ENCODE data around the gene ATF6B. TPM values are rescaled to one million over a fixed set of nuclear protein-coding genes. Genes with fewer than 3 reads are reported as not detected.
"Not testable (repeated sequence)": the region's sequence is repeated elsewhere in the genome, so short reads cannot be mapped to it uniquely, and the experiment has no call there.

Gene ATF6B
- total RNA-seq, 1 experiment from 2014 or later, result 22.8 TPM

- H3K9me3 ChIP-seq (replicated peaks); H3K27ac ChIP-seq; H3K4me1 ChIP-seq (replicated peaks); H3K4me3 ChIP-seq; DNase-seq (ENCODE audit: low read depth in 1 of 2, low spot score in 2 of 2); H3K27me3 ChIP-seq (replicated peaks); H3K36me3 ChIP-seq: not testable (repeated sequence)
Observed at GRCh38 chr6:32067521-32067920, 60.5 kb downstream of the ATF6B start.

Other genes starting within 250 kb of the ATF6B start
- not detected in 2 replicates for gene SLC44A4, start 249.2 kb downstream of the ATF6B start, total RNA-seq (2014; rRNA removed; shearing (Covaris generic))
- gene EHMT2, start 230.5 kb downstream of the ATF6B start, total RNA-seq (2014; rRNA removed; shearing (Covaris generic)), result 33.8 and 40.4 TPM in 2 replicates
- 0.53 and 2.0 TPM in 2 replicates for gene ZBTB12, start 226.2 kb downstream of the ATF6B start, total RNA-seq (2014; rRNA removed; shearing (Covaris generic))
- gene C2, start 200.5 kb downstream of the ATF6B start, total RNA-seq (2014; rRNA removed; shearing (Covaris generic)), result 0.47 and 0.53 TPM in 2 replicates
- 0.50 and 0.58 TPM in 2 replicates for gene CFB, start 182.2 kb downstream of the ATF6B start, total RNA-seq (2014; rRNA removed; shearing (Covaris generic))
- 69.4 and 134 TPM in 2 replicates for gene NELFE, start 169.3 kb downstream of the ATF6B start, total RNA-seq (2014; rRNA removed; shearing (Covaris generic))
- gene SKIC2, start 169.1 kb downstream of the ATF6B start, total RNA-seq (2014; rRNA removed; shearing (Covaris generic)), result 34.5 and 35.5 TPM in 2 replicates
- gene DXO, start 156.1 kb downstream of the ATF6B start, total RNA-seq (2014; rRNA removed; shearing (Covaris generic)), result 13.1 and 17.4 TPM in 2 replicates
- gene C4A, start 146.2 kb downstream of the ATF6B start, total RNA-seq (2014; rRNA removed; shearing (Covaris generic)), result 0.47 and 1.4 TPM in 2 replicates
- 0.28 and 1.5 TPM in 2 replicates for gene C4B, start 113.5 kb downstream of the ATF6B start, total RNA-seq (2014; rRNA removed; shearing (Covaris generic))
- gene CYP21A2, start 89.8 kb downstream of the ATF6B start, total RNA-seq (2014; rRNA removed; shearing (Covaris generic)), result not detected in 2 replicates
- gene TNXB, start 18.9 kb downstream of the ATF6B start, total RNA-seq (2014; rRNA removed; shearing (Covaris generic)), result 0.66 TPM in 1 of 2 replicates, not detected in the other
- gene FKBPL, start 2.0 kb upstream of the ATF6B start, total RNA-seq (2014; rRNA removed; shearing (Covaris generic)), result 5.7 and 10.5 TPM in 2 replicates
- not detected in 2 replicates for gene PRRT1, start 23.7 kb upstream of the ATF6B start, total RNA-seq (2014; rRNA removed; shearing (Covaris generic))
- gene PPT2, start 25.9 kb upstream of the ATF6B start, total RNA-seq (2014; rRNA removed; shearing (Covaris generic)), result 10.3 and 38.2 TPM in 2 replicates
- 0.19 and 3.1 TPM in 2 replicates for gene EGFL8, start 36.3 kb upstream of the ATF6B start, total RNA-seq (2014; rRNA removed; shearing (Covaris generic))
- 40.9 and 65.4 TPM in 2 replicates for gene AGPAT1, start 47.8 kb upstream of the ATF6B start, total RNA-seq (2014; rRNA removed; shearing (Covaris generic))
- 63.6 and 67.6 TPM in 2 replicates for gene RNF5, start 50.2 kb upstream of the ATF6B start, total RNA-seq (2014; rRNA removed; shearing (Covaris generic))
- gene AGER, start 56.0 kb upstream of the ATF6B start, total RNA-seq (2014; rRNA removed; shearing (Covaris generic)), result 0.76 TPM in 1 of 2 replicates, not detected in the other
- gene PBX2, start 62.0 kb upstream of the ATF6B start, total RNA-seq (2014; rRNA removed; shearing (Covaris generic)), result 11.8 and 13.2 TPM in 2 replicates
- 15.3 and 16.2 TPM in 2 replicates for gene GPSM3, start 64.4 kb upstream of the ATF6B start, total RNA-seq (2014; rRNA removed; shearing (Covaris generic))
- gene NOTCH4, start 95.8 kb upstream of the ATF6B start, total RNA-seq (2014; rRNA removed; shearing (Covaris generic)), result 1.6 and 2.0 TPM in 2 replicates
- gene TSBP1, start 243.7 kb upstream of the ATF6B start, total RNA-seq (2014; rRNA removed; shearing (Covaris generic)), result not detected in 2 replicates

All from SJSA1 (cell line).